H4 (cell line): Measurements from ENCODE around the gene ATL3. TPM values are rescaled to one million over a fixed set of nuclear protein-coding genes. Genes with fewer than 3 reads are reported as not detected.
"Not testable (repeated sequence)": the region's sequence is repeated elsewhere in the genome, so short reads cannot be mapped to it uniquely, and the experiment has no call there.

Source experiments
- DNase-seq: peaks from one replicate; pipeline ENCODE4 v3.0.0-alpha.2; 2015; ENCODE audit warnings: low spot score
- total RNA-seq: library from RNA; depleted of rRNA; stranded (reverse); fragments of >200 nt; shearing (Covaris generic); gene quantifications from 2 replicates; pipeline ENCODE4 v1.2.3, GENCODE V29; 2014

The ATL3 gene
- total RNA-seq, 1 experiment from 2014 or later = 58.5 TPM

DNA sequence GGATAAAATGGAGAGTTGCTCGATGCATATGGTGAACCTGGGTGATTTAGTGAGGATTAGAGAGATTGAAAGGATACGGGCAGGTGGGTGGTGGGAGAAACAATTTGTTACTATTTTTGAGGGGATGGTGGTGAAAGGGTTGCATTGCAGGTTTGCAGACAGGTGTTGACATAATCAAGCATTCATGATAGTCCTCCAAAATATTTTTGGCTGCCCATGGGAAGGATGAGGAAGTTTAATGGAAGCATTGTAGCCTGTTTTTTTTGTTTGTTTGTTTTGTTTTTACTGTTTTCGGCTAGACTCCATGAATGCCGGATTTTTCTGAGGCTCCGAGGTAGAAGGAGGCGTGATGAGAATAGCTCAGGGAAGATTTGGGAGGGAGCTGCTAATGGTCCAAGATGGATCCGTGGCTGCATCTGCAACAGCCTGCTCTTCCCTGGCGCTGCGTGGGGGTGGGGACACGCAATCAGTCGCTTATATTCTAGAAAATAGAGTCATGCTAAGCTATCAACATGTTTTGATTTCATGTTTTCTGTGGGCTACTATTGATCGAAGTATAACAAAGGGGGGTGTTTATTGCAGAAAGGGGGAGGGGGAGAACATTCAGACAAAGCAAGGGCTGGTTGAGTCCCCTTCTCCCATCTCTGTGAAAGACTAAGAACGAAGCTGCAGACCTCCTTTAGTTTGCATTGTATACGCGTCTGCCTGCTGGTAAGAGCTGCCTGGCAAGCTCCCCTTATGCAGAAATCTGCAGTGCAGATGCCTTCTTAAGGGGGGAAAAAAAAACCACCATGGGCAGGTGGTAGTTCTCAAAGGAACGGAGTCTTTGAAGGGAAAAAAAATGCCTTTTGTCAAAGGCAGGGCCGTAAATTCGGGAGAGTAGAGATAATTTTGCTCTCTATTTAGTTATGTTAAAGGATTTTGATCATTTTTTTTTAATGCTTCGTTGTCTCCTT, 11.2 kb upstream of the ATL3 start:
- DNase-seq = no peak

DNA sequence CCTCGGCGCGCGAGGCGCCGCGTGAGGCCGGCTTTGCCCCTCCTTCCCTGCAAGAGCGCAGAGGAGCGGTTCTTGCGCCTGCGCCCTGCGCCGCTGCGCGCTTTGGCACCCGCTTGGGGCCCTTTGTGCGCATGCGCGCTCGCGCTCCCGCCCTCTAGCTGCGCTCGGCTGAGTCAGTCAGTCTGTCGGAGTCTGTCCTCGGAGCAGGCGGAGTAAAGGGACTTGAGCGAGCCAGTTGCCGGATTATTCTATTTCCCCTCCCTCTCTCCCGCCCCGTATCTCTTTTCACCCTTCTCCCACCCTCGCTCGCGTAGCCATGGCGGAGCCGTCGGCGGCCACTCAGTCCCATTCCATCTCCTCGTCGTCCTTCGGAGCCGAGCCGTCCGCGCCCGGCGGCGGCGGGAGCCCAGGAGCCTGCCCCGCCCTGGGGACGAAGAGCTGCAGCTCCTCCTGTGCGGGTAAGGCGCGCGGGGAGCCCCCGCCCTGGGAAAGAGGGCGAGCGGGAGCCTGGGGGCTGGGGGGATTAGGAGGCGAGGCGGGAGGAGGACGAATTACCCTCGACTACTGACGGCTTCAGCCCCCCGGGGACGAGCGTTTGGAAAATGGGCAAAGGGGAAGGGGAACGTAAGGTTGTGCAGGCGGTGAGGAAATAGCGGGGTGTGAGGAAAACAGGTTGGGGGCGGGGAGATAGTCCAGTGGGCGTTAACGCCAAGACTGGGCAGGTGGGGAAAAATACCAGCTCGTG, 10.3 kb upstream of the ATL3 start, which contains the start of gene RTN3:
TSS of gene RTN3 (plus strand) at position 180 of the 745 bp plus-strand sequence. CDS start at position 317, 137 bp downstream.
- DNase-seq = peak; percentile 94

DNA sequence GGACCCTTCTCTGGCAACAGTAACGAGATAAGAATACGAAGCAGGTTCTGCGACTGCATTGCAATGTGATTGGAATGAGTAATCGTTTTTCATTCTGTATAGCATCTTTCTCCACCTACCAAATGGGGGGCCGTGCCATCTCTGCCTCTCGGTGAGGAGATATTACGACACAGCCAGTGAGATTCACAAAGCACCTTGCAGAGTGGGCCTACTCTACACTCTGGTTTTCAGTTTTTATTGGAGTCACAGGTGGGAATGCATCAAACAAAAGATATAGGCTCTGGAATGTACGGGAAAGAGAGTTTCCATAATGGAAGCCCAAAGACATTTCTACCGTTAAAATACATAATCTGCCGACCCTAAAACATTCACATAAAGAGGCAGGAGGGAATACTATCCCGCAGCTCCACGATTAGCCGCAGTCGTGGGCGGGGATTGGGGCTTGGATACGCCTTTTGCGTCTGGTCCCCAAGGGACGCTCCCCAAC, 9.7 kb upstream of the ATL3 start:
- DNase-seq = no peak

DNA sequence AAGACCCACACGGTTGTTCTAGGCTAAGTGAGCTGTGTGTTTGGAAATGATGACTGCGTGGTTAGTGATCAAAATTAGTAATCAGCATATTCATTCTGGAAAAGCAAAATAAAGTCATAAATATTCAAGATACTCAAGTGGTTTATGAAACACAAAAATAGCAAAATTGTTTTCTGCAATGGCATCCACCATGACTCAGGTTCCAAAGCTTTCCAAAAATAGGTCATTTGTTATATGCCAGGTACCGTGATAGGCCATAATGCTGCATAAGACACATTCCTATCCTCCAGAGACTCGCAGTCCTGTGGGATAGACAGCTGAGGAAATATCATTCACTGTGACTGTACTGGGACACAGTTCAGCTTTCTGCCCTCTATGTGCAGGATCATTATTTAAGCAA, 2.4 kb upstream of the ATL3 start:
- no peak for DNase-seq

DNA sequence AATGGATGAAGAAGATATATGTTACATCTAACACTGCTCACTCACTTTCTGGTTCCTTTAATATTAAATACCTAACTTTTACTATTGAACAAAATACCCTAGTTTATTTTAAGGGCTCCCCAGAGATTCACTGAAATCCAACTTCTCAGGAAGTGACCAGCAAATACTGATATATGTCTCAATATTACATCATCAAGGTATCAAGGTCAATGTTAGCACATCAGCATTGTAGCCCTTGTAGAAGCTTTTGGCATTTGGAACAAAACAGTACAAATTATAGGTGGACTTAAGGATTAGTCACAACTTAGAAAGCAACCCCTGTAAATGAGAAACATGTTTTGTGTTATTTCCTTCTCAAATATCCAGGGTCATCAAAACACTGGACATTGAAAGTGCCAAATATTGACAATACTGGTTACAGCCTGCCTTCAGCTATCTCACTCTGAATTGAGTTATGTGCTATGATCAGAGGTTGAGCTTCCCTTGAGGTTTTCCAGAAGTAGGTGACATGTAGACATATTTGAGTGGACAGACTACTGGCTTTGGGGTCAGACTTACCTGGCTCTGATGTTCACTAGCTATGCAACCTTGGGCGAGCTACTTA, 1.9 kb upstream of the ATL3 start:
- DNase-seq = no peak

DNA sequence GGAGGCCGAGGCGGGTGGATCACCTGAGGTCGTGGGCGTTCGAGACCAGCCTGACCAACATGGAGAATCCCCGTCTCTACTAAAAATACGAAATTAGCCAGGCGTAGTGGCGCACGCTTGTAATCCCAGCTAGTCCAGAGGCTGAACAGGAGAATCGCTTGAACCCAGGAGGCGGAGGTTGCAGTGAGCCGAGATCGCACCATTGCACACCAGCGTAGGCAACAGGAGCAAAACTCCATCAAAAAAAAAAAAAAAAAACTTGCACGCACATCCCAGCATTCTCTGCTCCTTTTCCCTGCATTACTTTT, 934 bp upstream of the ATL3 start:
- DNase-seq = no peak

DNA sequence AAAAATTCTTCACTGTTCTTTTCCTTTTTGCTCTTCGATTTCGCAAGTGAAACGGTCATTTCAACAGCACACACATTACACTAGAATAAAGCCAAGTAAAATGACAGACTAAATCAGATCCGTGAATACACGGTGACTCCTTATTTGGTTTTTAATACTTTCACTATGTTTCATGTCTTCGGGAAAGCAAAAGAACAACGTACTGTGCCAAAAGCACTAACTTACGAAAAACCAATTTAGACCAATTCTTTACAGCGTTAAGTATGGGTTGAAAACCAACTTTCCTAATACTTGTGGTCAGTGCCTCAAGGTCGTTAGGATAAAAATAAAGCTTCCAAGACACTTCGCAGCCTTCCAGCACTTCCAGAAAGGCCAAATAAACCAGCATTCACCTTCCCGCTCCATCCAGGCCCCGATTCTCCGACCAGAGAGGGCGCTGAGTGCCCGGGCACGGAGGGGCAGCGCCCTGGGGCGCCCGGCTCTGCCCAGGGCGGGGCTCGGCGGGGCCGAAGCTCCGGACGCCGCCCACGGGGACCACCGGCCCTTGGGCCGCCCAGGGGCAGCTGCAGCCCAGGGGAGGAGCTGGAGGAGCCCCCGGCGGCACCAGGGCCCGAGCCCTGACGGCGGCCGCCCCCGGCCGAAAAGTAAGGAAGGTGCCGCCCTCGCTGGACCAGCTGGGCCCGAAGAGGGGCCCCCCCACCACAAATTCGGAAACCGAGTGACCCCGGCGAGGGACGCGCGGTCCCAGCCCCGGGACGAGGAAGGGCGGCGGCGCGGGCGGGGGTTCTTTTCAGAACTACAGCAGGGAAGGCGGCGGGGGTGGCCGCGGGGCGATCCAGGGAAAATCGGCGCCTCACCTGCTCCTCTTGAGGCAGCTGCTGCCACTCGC, 499 bp downstream of the ATL3 start:
- peak; percentile 20 for DNase-seq

DNA sequence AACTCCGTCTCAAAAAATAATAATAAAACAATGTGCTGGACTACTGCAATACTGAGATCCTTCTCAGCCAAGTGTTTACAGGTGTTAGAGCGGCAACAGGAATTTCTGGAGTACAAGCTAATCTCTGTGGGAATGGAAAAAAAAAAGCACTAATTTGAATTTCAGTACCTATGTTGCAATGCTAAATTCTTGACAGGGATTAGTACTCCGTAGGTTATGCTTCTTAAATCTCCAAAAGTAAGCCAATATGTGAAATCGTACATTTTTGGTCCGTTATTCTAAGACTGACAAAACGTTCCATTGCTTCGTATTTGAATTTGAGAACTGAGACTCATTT, 1.1 kb downstream of the ATL3 start:
- DNase-seq = no peak

DNA sequence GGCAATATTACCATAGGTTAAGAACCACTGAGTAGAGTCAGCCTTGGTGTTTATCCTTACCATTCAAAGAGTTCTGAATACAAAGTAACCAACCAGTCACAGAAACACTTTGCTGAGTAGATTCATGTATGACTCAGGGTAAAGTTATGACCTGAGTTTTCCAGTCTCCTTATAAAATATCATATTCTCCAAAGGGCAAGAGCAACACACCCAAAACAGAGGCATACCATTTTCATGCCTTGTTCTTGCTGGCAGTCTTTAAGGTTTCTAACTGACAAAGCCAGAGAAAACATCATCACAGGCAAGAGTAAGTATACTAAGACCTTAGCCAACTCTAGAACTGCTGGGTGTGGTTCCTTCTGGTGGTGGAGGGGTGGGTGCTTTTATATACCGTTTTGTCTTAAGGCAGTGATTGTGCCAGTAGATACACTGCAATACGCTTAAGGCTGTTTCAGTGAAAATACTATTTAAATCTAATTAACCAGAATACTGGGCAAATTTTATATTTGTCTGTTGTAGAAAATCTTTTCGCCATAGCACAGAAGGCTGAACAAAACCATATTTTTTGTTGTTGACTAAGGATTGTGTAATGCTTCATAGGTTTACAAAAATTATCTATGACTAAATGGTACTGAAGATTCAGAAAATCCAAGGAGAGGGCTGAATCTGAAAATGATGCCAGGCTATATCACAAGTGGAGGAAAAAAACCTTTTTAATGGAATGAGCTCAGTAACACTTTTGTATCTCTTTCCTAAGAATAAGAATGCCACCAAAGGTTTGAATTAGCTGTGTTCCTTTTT, 3.0 kb downstream of the ATL3 start:
- peak; percentile 72 for DNase-seq

DNA sequence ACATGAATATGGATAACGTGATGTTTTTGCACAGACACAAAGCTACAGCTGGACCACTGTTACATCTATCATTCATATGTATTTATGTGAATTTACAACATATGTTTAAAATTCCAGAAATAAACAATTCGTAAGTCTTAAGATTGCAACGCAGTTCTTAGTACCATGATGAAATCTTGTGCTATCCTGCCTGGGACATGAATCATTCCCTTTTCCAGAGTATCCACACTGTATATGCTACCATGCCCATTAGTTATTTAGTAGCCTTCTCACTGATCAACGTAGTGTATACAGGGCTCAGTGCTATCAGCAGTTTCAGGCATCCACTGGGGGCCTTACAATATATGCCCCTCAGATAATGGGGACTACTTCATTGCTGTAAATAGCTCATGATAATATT, 4.3 kb downstream of the ATL3 start:
- no peak for DNase-seq

DNA sequence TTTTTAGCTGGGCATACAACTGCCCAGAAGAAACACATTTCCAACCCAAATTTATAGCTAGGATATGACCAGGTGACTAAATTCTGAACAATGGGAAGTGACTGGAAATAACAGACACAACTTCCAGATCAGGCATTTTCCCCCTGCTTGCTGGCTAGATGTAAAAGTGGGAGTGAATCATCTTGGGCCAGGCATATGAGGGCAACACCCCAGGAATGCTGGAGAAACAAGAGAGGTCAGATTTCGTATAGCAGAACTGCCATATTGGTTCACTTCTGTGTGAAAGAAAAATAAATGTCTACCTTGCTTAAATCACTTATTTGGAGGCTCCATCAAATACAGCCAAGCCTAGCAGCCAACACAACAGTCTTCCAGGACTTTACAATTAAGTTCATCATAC, 7.4 kb downstream of the ATL3 start:
- DNase-seq = peak; percentile 43

DNA sequence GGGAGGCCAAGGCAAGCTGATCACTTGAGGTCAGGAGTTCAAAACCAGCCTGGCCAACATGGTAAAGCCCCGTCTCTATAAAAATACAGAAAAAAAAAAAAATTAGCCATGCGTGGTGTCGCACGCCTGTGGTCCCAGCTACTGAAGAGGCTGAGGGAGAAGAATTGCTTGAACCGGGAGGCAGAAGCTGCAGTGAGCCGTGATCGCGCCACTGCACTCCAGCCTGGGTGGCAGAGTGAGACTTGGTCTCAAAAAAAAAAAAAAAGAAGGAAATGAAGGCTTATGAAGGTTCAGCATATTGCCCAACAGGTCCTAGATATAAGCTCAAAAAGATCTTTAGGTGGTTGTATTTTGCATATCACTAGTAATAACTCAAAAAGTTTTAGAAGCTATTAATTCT, 10.2 kb downstream of the ATL3 start:
- DNase-seq = no peak

DNA sequence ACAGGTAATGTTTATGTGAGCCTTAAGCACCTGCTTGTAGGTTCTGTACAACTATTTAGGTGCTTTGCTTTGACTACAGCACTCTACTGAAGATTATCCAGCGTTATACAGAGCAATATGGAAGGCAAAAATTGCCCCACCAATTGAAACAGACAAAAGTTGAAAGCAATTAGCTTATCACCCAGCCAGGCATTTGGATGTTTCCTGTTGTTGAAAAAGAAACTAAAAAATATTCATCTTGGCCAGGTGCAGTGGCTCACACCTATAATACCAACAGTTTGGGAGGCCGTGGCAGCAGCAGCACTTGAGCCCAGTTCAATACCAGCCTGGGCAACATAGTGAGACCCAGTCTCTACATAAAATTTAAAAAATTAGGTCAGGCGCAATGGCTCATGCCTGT, 18.5 kb downstream of the ATL3 start:
- no peak for DNase-seq

DNA sequence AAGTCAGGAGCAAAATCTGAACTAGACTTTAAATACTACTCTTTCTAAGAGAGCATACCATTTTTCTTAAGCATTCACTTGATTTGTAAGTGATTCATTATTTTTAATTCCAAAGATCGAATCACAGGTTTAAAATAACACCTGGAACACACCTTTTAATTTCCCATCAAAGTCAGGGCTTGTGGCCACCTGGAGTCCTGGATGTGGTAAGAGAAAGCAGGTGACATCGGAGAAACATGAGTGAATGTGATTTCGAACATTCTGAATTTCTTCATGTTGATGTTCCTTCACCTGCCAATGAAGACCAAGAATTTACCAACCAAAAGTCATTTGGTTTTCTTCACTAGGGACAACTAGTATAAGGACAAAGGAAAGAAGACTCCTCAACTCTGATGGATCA, 28.0 kb downstream of the ATL3 start:
- DNase-seq = no peak

DNA sequence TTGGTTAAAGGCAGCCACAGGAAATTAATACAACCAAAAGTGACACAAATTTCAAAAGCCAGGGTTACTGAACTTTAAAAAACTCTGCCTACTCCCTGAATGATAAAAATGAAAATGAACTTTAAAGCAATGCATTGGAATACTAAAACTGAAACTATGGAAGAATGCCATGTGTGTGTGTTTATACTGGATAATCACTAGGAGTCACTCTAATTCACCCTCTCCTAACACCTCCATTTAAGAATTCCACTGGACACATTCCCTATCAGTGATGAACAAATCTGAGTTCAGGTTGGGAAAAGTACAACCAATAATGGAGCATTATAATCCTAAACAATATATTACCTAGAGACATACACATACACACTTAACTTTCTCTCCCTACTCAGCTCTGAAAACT, 29.4 kb downstream of the ATL3 start:
- DNase-seq = no peak

DNA sequence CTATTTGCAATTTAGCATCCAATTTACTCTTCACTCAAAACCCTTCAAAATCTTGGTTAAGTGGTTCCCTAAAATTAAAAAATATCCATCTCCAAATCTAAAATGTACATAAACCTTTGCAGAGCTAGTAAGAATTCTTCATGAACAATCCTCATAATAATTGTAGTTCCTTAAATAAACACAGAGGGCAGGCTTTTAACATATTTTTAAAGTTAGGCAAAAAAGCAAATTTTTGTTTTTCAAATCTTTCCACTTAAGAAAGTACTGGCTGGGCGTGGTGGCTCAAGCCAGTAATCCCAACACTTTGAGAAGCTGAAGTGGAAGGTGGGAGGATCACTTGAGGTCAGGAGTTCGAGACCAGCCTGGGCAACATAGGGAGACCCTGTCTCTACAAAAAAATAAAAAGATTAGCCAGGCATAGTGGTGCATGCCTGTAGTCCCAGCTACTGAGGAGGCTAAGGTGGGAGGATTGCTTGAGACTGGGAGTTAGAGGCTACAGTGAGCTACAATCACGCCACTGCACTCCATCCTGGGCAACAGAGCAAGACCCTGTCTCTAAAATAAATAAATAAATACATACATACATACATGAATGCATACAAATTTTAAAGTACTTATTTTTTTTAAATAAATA, 31.9 kb downstream of the ATL3 start:
- no peak for DNase-seq

DNA sequence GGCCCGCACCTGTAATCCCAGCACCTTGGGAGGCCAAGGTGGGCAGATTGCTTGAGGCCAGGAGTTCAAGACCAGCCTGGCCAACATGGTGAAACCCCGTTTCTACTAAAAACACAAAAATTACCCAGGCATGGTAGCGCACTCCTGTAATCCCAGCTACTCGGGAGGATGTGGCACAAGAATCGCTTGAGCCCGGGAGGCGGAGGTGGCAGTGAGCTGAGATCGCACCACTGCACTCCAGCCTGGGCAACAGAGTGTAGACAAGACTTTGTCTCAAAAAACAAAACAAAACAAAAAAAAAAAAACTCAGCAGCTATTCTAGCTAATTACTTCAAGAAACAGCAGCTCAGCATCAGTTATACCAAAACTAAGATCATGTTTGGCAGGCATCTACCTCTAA, 32.7 kb downstream of the ATL3 start:
- DNase-seq = not testable (repeated sequence)

DNA sequence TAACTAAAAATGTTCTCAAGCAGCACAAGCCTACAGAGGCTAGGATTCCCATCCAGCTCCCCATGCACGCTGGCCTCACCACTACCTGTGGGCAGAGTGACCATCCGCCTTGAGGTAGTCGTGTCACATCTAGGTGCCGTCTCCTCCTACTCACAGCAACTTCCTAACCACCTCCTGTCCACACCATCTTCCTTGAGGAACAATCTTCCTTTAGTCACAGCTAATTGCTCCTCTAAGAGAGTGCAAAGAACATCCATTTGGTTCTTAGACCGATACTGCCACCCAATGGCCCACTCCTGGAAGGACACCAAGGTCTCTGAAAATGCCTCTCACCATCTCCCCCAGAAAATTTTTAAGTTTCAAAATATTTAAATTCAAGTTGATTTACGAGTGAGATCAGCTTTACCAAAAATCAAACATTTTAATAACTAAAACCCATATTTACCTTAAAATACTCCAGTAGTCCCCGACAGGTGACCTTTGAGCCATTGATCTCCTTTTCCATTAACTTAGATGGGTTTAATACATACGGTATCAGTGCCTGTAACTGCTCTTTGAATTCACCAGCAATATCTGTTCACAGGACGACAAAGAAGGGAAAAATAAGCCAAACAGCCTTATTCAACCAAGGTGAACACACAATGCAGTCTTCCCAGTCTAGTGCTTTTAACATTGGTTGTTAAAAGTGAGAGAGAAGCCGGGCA, 35.3 kb downstream of the ATL3 start:
- DNase-seq = peak; percentile 57

DNA sequence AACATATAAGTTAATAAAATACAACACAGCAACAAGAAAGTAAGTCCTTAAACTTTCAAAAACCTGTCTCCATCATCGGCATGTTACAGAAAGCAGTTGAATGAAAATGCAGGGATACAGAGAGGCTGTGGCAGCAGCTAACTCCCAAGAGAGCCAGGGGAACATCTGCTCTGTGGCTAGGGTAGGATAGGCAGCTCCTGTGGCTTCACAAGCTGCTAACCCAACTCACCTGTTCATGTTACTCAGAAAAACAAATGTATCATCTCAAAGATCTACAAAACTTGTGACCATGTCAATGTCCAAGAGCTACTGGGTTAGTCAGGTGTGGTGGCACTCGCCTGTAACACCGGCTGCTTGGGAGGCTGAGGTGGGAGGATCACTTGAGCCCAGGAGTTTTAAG, 41.8 kb downstream of the ATL3 start:
- DNase-seq = no peak
